ENCODE data around the gene B3GNT8. TPM values are rescaled to one million over a fixed set of nuclear protein-coding genes. Genes with fewer than 3 reads are reported as not detected.

Gene B3GNT8
- total RNA-seq, 2 donors from 2014 or later = 4.0 to 4.2 TPM

GRCh38 chr19:41456342-41456918 lies 29.3 kb upstream of the B3GNT8 start:
- no peak for DNase-seq (ENCODE audit: low spot score)
- no peak for ATAC-seq (ENCODE audit: insufficient number of reproducible peaks, low FRiP score, low read depth)
- Histone ChIP-seq H3K36me3 (no peaks in the 10 kb centered on the region), H3K27me3 (replicated peaks; ENCODE audit: insufficient read depth) (no peaks in the 10 kb centered on the region), H3K4me3 (no peak overlapping the region), H3K27ac (no peak overlapping the region), H3K9me3 (no peaks in the 10 kb centered on the region), H3K4me1 (ENCODE audit: control insufficient read depth in 1 of 2, low read depth in 2 of 2) (no peaks in the 10 kb centered on the region)
- TF ChIP-seq CTCF (IDR thresholded peaks at IDR 0.05) = no peak

GRCh38 chr19:41455936-41456335 lies 28.8 kb upstream of the B3GNT8 start:
- no peak for TF ChIP-seq CTCF (IDR thresholded peaks at IDR 0.05)

GRCh38 chr19:41452584-41453275 lies 25.6 kb upstream of the B3GNT8 start:
- Histone ChIP-seq H3K4me1 (ENCODE audit: control insufficient read depth in 1 of 2, low read depth in 2 of 2) (peaks cover 0 to 11% of the 10 kb centered on the region in 2 donors), H3K27ac (no peak overlapping the region), H3K9me3 (no peaks in the 10 kb centered on the region), H3K36me3 (no peaks in the 10 kb centered on the region), H3K4me3 (no peak overlapping the region), H3K27me3 (replicated peaks; ENCODE audit: insufficient read depth) (no peaks in the 10 kb centered on the region)
- TF ChIP-seq CTCF (IDR thresholded peaks at IDR 0.05) = no peak
- no peak for DNase-seq (ENCODE audit: low spot score)
- ATAC-seq (ENCODE audit: insufficient number of reproducible peaks, low FRiP score, low read depth) = no peak

More at GRCh38 chr19:41455936-41456335, 28.8 kb upstream of the B3GNT8 start:
- H3K27me3 ChIP-seq (replicated peaks; ENCODE audit: insufficient read depth) = no peaks in the 10 kb centered on the region
- H3K9me3 ChIP-seq = no peaks in the 10 kb centered on the region
- no peak for DNase-seq (ENCODE audit: low spot score)
- no peak overlapping the region for H3K27ac ChIP-seq
- H3K4me1 ChIP-seq (ENCODE audit: control insufficient read depth in 1 of 2, low read depth in 2 of 2) = no peaks in the 10 kb centered on the region
- no peak overlapping the region for H3K4me3 ChIP-seq
- ATAC-seq (ENCODE audit: insufficient number of reproducible peaks, low FRiP score, low read depth) = no peak
- no peaks in the 10 kb centered on the region for H3K36me3 ChIP-seq

GRCh38 chr19:41449865-41450178 lies 22.6 kb upstream of the B3GNT8 start:
- peaks cover 0 to 11% of the 10 kb centered on the region in 2 donors for H3K4me1 ChIP-seq (ENCODE audit: control insufficient read depth in 1 of 2, low read depth in 2 of 2)
- no peak for ATAC-seq (ENCODE audit: insufficient number of reproducible peaks, low FRiP score, low read depth)
- TF ChIP-seq CTCF (IDR thresholded peaks at IDR 0.05) = no peak
- no peaks in the 10 kb centered on the region for H3K9me3 ChIP-seq
- no peaks in the 10 kb centered on the region for H3K27me3 ChIP-seq (replicated peaks; ENCODE audit: insufficient read depth)
- H3K27ac ChIP-seq = no peak overlapping the region
- H3K36me3 ChIP-seq = no peaks in the 10 kb centered on the region
- no peak overlapping the region for H3K4me3 ChIP-seq
- no peak for DNase-seq (ENCODE audit: low spot score)

GRCh38 chr19:41449079-41449864 lies 22.1 kb upstream of the B3GNT8 start:
- Histone ChIP-seq H3K36me3 (no peaks in the 10 kb centered on the region), H3K27ac (no peak overlapping the region), H3K9me3 (no peaks in the 10 kb centered on the region), H3K4me1 (ENCODE audit: control insufficient read depth in 1 of 2, low read depth in 2 of 2) (peaks cover 0 to 11% of the 10 kb centered on the region in 2 donors), H3K27me3 (replicated peaks; ENCODE audit: insufficient read depth) (no peaks in the 10 kb centered on the region), H3K4me3 (peak overlapping the region; percentile 53)
- peak; percentile 96 for TF ChIP-seq CTCF (IDR thresholded peaks at IDR 0.05)
- ATAC-seq (ENCODE audit: insufficient number of reproducible peaks, low FRiP score, low read depth) = peak; percentile 79
- peak; percentile 50 for DNase-seq (ENCODE audit: low spot score)

Data from thoracic aorta (tissue), 2 donors.